Non-pigmented ciliary epithelial cell (primary cell): ENCODE results near the gene PLCB4.

ENCODE experiments used
- DNase-seq: peaks from one replicate; pipeline ENCODE4 v3.0.0-alpha.2; 2010; ENCODE audit warnings: low read depth

The PLCB4 gene

GRCh38 chr20:9402546-9402945, 333.7 kb downstream of the PLCB4 start:
- DNase-seq: no peak

GRCh38 chr20:9403448-9403847, 334.6 kb downstream of the PLCB4 start:
- no peak for DNase-seq

GRCh38 chr20:9407805-9408421, 339.0 kb downstream of the PLCB4 start:
- DNase-seq: no peak

- DNase-seq: no peak
These were observed 339.8 kb downstream of the PLCB4 start for GRCh38 chr20:9408422-9409300.

GRCh38 chr20:9409352-9409751, 340.5 kb downstream of the PLCB4 start:
- no peak for DNase-seq

- DNase-seq: peak; percentile 63
These were observed 341.1 kb downstream of the PLCB4 start for GRCh38 chr20:9409981-9410380.

GRCh38 chr20:9411833-9412232, 342.9 kb downstream of the PLCB4 start:
- no peak for DNase-seq

- no peak for DNase-seq
These were observed 343.4 kb downstream of the PLCB4 start for GRCh38 chr20:9412309-9412708.

- DNase-seq: no peak
These were observed 344.1 kb downstream of the PLCB4 start for GRCh38 chr20:9413001-9413400.

GRCh38 chr20:9415426-9415825, 346.5 kb downstream of the PLCB4 start:
- no peak for DNase-seq

GRCh38 chr20:9416421-9416820, 347.5 kb downstream of the PLCB4 start:
- no peak for DNase-seq

GRCh38 chr20:9417665-9418064, 348.8 kb downstream of the PLCB4 start:
- no peak for DNase-seq

- no peak for DNase-seq
These were observed 353.6 kb downstream of the PLCB4 start for GRCh38 chr20:9422321-9423057.

- no peak for DNase-seq
These were observed 355.7 kb downstream of the PLCB4 start for GRCh38 chr20:9424551-9424950.

- DNase-seq: no peak
These were observed 358.8 kb downstream of the PLCB4 start for GRCh38 chr20:9427430-9428291.

- DNase-seq: no peak
These were observed 359.4 kb downstream of the PLCB4 start for GRCh38 chr20:9428292-9428607.

- no peak for DNase-seq
These were observed 370.9 kb downstream of the PLCB4 start for GRCh38 chr20:9439806-9440205.

GRCh38 chr20:9440892-9441291, 372.0 kb downstream of the PLCB4 start:
- DNase-seq: no peak

GRCh38 chr20:9441948-9442347, 373.1 kb downstream of the PLCB4 start:
- DNase-seq: no peak

- no peak for DNase-seq
These were observed 374.0 kb downstream of the PLCB4 start for GRCh38 chr20:9442858-9443257.

- no peak for DNase-seq
These were observed 376.0 kb downstream of the PLCB4 start for GRCh38 chr20:9444921-9445320.

- no peak for DNase-seq
These were observed 378.3 kb downstream of the PLCB4 start for GRCh38 chr20:9447182-9447581.
